Measurements from ENCODE around the gene BCAS3.

BCAS3 gene

DNA sequence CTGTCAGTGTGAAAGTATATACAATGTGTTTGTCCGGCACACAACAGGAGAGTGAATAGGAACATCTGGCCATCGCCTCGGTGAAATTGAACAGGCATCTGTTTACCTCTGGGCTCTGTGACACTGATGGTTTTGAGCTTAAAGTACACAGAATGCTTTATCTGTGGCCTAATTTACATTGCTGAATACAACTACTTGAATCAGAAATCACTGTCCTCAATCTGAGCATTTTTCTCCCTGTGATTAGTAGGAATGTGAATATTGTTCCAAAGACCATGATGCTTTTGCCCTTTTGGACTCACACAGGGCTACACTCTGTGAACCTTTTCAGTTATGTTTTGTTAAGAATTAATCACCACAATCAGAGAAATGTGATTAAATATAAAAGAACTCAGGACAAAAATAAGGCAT lies 399.0 kb downstream of the BCAS3 start:
- DNase-seq (ENCODE audit: low read depth) = no peak
- no peak overlapping the region for H3K4me3 ChIP-seq (ENCODE audit: low read depth, low read length)
- no peak for TF ChIP-seq CTCF (IDR thresholded peaks at IDR 0.05; ENCODE audit: insufficient read depth, low read depth, low read length, missing control alignments)

DNA sequence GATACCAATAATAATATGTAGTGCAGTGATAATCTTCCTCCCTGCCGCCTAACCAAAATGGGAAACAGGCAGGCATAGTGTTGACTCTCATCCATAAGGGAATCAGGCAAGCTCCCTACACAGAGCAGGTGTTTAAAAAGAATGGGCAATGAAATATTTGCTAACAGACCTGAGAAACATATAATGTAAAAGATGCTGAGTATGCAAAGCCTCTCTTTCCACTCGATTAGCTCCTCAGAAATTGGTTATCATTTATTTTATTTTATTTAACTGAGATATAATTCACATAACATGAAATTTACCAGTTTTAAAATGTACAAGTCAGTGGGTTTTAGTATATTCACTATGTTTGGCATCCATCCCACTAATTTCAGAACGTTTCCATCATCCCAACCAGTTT lies 404.3 kb downstream of the BCAS3 start:
- no peak overlapping the region for H3K4me3 ChIP-seq (ENCODE audit: low read depth, low read length)
- TF ChIP-seq CTCF (IDR thresholded peaks at IDR 0.05; ENCODE audit: insufficient read depth, low read depth, low read length, missing control alignments) = no peak
- no peak for DNase-seq (ENCODE audit: low read depth)

- TF ChIP-seq CTCF (IDR thresholded peaks at IDR 0.05; ENCODE audit: insufficient read depth, low read depth, low read length, missing control alignments) = no peak
- no peak overlapping the region for H3K4me3 ChIP-seq (ENCODE audit: low read depth, low read length)
- DNase-seq (ENCODE audit: low read depth) = no peak
Measured at GRCh38 chr17:61084260-61084659, 406.6 kb downstream of the BCAS3 start.

GRCh38 chr17:61087024-61087423 lies 409.4 kb downstream of the BCAS3 start:
- no peak for DNase-seq (ENCODE audit: low read depth)
- no peak overlapping the region for H3K4me3 ChIP-seq (ENCODE audit: low read depth, low read length)
- no peak for TF ChIP-seq CTCF (IDR thresholded peaks at IDR 0.05; ENCODE audit: insufficient read depth, low read depth, low read length, missing control alignments)

DNA sequence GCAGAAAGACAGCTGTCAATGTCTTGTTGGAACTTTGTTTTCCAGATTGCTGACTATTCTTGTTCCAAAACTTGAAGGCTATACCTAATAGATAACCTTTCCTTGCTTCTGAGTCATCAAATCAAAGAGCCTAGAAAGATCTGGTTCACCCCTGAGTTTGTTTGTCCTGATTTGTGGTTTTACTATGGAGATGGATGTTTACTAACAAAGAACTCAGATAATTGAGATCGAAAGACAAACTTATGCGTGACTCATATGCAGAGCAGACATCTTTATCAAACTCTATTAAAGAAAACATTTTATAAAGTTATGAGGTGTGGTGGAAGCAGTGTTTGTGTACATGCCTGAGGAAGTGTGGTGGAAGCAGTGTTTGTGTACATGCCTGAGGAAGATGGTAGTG lies 410.9 kb downstream of the BCAS3 start:
- DNase-seq (ENCODE audit: low read depth) = no peak

GRCh38 chr17:61091096-61091495 lies 413.4 kb downstream of the BCAS3 start:
- DNase-seq (ENCODE audit: low read depth) = no peak
- TF ChIP-seq CTCF (IDR thresholded peaks at IDR 0.05; ENCODE audit: insufficient read depth, low read depth, low read length, missing control alignments) = no peak
- H3K4me3 ChIP-seq (ENCODE audit: low read depth, low read length) = no peak overlapping the region

More for the DNA sequence above, 410.9 kb downstream of the BCAS3 start:
- no peak for TF ChIP-seq CTCF (IDR thresholded peaks at IDR 0.05; ENCODE audit: insufficient read depth, low read depth, low read length, missing control alignments)
- H3K4me3 ChIP-seq (ENCODE audit: low read depth, low read length) = no peak overlapping the region

GRCh38 chr17:61097781-61098180 lies 420.1 kb downstream of the BCAS3 start:
- no peak for DNase-seq (ENCODE audit: low read depth)
- no peak for TF ChIP-seq CTCF (IDR thresholded peaks at IDR 0.05; ENCODE audit: insufficient read depth, low read depth, low read length, missing control alignments)
- no peak overlapping the region for H3K4me3 ChIP-seq (ENCODE audit: low read depth, low read length)

Data from GM12865 (cell line).